ENCODE data around the gene AOPEP. TPM values are rescaled to one million over a fixed set of nuclear protein-coding genes. Genes with fewer than 3 reads are reported as not detected.
"Not testable (repeated sequence)": the region's sequence is repeated elsewhere in the genome, so short reads cannot be mapped to it uniquely, and the experiment has no call there.

AOPEP gene
- polyA plus RNA-seq, 6 donors from 2014 or later, result 5.2 to 11.8 (median 8.2) TPM

- not testable (repeated sequence) for H3K9me3 Mint-ChIP-seq; H3K4me3 Mint-ChIP-seq; ATAC-seq (ENCODE audit: low read depth in 2 of 2); DNase-seq; H3K27ac Mint-ChIP-seq; H3K27me3 Mint-ChIP-seq; H3K4me1 Mint-ChIP-seq
- H3K36me3 Mint-ChIP-seq, result peaks cover 11 to 20% of the 10 kb centered on the region in 2 donors
Observed at GRCh38 chr9:95020644-95021043, 294.1 kb downstream of the AOPEP start.

- no peaks in the 10 kb centered on the region for H3K27me3 Mint-ChIP-seq
Observed at GRCh38 chr9:95021166-95021886, 294.8 kb downstream of the AOPEP start.

GRCh38 chr9:95022657-95023056 lies 296.2 kb downstream of the AOPEP start:
- no peak for ATAC-seq (ENCODE audit: low read depth in 2 of 2)
- H3K9me3 Mint-ChIP-seq, result no peaks in the 10 kb centered on the region
- H3K4me3 Mint-ChIP-seq, result no peak overlapping the region
- H3K36me3 Mint-ChIP-seq, result peaks cover 11 to 20% of the 10 kb centered on the region in 2 donors
- H3K27me3 Mint-ChIP-seq, result no peaks in the 10 kb centered on the region
- H3K27ac Mint-ChIP-seq, result peak overlapping the region in 1 of 6 donors; percentile 13
- DNase-seq, result no peak
- H3K4me1 Mint-ChIP-seq, result peaks cover 0 to 1% (median 0%) of the 10 kb centered on the region in 3 donors

More at GRCh38 chr9:95021166-95021886, 294.8 kb downstream of the AOPEP start:
- Mint-ChIP-seq H3K9me3 (no peaks in the 10 kb centered on the region), H3K4me1 (peaks cover 0 to 1% (median 0%) of the 10 kb centered on the region in 3 donors), H3K27ac (peak overlapping the region in 1 of 6 donors; percentile 88), H3K36me3 (peaks cover 11 to 20% of the 10 kb centered on the region in 2 donors), H3K4me3 (no peak overlapping the region)
- DNase-seq, result no peak
- ATAC-seq (ENCODE audit: low read depth in 2 of 2), result no peak

GRCh38 chr9:95023217-95024003 lies 296.9 kb downstream of the AOPEP start:
- peaks cover 11 to 20% of the 10 kb centered on the region in 2 donors for H3K36me3 Mint-ChIP-seq
- H3K4me3 Mint-ChIP-seq, result no peak overlapping the region
- no peak overlapping the region for H3K27ac Mint-ChIP-seq
- DNase-seq (no peak), ATAC-seq (ENCODE audit: low read depth in 2 of 2) (no peak)
- H3K4me1 Mint-ChIP-seq, result peaks cover 0 to 1% (median 0%) of the 10 kb centered on the region in 3 donors
- no peaks in the 10 kb centered on the region for H3K27me3 Mint-ChIP-seq
- H3K9me3 Mint-ChIP-seq, result no peaks in the 10 kb centered on the region

GRCh38 chr9:95024097-95024671 lies 297.7 kb downstream of the AOPEP start:
- ATAC-seq (ENCODE audit: low read depth in 2 of 2), result no peak
- Mint-ChIP-seq H3K9me3 (no peaks in the 10 kb centered on the region), H3K27me3 (no peaks in the 10 kb centered on the region), H3K27ac (no peak overlapping the region), H3K4me3 (no peak overlapping the region), H3K4me1 (no peaks in the 10 kb centered on the region), H3K36me3 (peaks cover 11 to 18% of the 10 kb centered on the region in 2 donors)
- DNase-seq, result no peak

GRCh38 chr9:95025213-95026147 lies 299.0 kb downstream of the AOPEP start:
- Mint-ChIP-seq H3K27ac (no peak overlapping the region), H3K4me1 (no peaks in the 10 kb centered on the region), H3K27me3 (no peaks in the 10 kb centered on the region), H3K4me3 (peak overlapping the region in 1 of 8 donors; percentile 45), H3K36me3 (peaks cover 0 to 6% of the 10 kb centered on the region in 2 donors), H3K9me3 (no peaks in the 10 kb centered on the region)
- ATAC-seq (ENCODE audit: low read depth in 2 of 2) (no peak), DNase-seq (no peak)

- H3K4me3 Mint-ChIP-seq, result no peak overlapping the region
- peaks cover 0 to 6% of the 10 kb centered on the region in 2 donors for H3K36me3 Mint-ChIP-seq
- H3K27me3 Mint-ChIP-seq, result no peaks in the 10 kb centered on the region
- ATAC-seq (ENCODE audit: low read depth in 2 of 2) (no peak), DNase-seq (no peak)
- H3K4me1 Mint-ChIP-seq, result no peaks in the 10 kb centered on the region
- no peaks in the 10 kb centered on the region for H3K9me3 Mint-ChIP-seq
- no peak overlapping the region for H3K27ac Mint-ChIP-seq
Observed at GRCh38 chr9:95026148-95026524, 299.6 kb downstream of the AOPEP start.

- Mint-ChIP-seq H3K9me3 (no peaks in the 10 kb centered on the region), H3K27ac (peak overlapping the region in 1 of 6 donors; percentile 73), H3K4me1 (peaks cover 0 to 13% (median 0%) of the 10 kb centered on the region in 3 donors), H3K4me3 (no peak overlapping the region), H3K36me3 (no peaks in the 10 kb centered on the region), H3K27me3 (peaks cover 0 to 1% (median 0%) of the 10 kb centered on the region in 3 donors)
- no peak for ATAC-seq (ENCODE audit: low read depth in 2 of 2)
- no peak for DNase-seq
Observed at GRCh38 chr9:95027914-95028852, 301.7 kb downstream of the AOPEP start.

- H3K4me3 Mint-ChIP-seq, result no peak overlapping the region
- no peak for DNase-seq
Observed at GRCh38 chr9:95028853-95029219, 302.3 kb downstream of the AOPEP start.

GRCh38 chr9:95029288-95029687 lies 302.8 kb downstream of the AOPEP start:
- H3K4me3 Mint-ChIP-seq, result no peak overlapping the region
- ATAC-seq (ENCODE audit: low read depth in 2 of 2), result no peak

More at GRCh38 chr9:95028853-95029219, 302.3 kb downstream of the AOPEP start:
- Mint-ChIP-seq H3K36me3 (peaks cover 0 to 1% of the 10 kb centered on the region in 2 donors), H3K4me1 (peaks cover 0 to 14% (median 0%) of the 10 kb centered on the region in 3 donors), H3K9me3 (no peaks in the 10 kb centered on the region), H3K27ac (no peak overlapping the region), H3K27me3 (peaks cover 0 to 4% (median 0%) of the 10 kb centered on the region in 3 donors)
- ATAC-seq (ENCODE audit: low read depth in 2 of 2), result no peak

GRCh38 chr9:95029720-95030119 lies 303.2 kb downstream of the AOPEP start:
- Mint-ChIP-seq H3K4me3 (no peak overlapping the region), H3K9me3 (no peaks in the 10 kb centered on the region), H3K36me3 (peaks cover 0 to 10% of the 10 kb centered on the region in 2 donors), H3K27ac (no peak overlapping the region), H3K27me3 (peaks cover 0 to 4% (median 0%) of the 10 kb centered on the region in 3 donors), H3K4me1 (peaks cover 0 to 14% (median 0%) of the 10 kb centered on the region in 3 donors)
- DNase-seq, result no peak
- ATAC-seq (ENCODE audit: low read depth in 2 of 2), result no peak

More at GRCh38 chr9:95029288-95029687, 302.8 kb downstream of the AOPEP start:
- H3K4me1 Mint-ChIP-seq, result peaks cover 0 to 14% (median 0%) of the 10 kb centered on the region in 3 donors
- H3K9me3 Mint-ChIP-seq, result no peaks in the 10 kb centered on the region
- peaks cover 0 to 6% of the 10 kb centered on the region in 2 donors for H3K36me3 Mint-ChIP-seq
- no peak overlapping the region for H3K27ac Mint-ChIP-seq
- H3K27me3 Mint-ChIP-seq, result peaks cover 0 to 4% (median 0%) of the 10 kb centered on the region in 3 donors
- no peak for DNase-seq

- Mint-ChIP-seq H3K27ac (no peak overlapping the region), H3K27me3 (peaks cover 0 to 4% (median 0%) of the 10 kb centered on the region in 3 donors), H3K4me3 (no peak overlapping the region), H3K9me3 (no peaks in the 10 kb centered on the region), H3K36me3 (peaks cover 0 to 11% of the 10 kb centered on the region in 2 donors), H3K4me1 (peaks cover 0 to 14% (median 0%) of the 10 kb centered on the region in 3 donors)
- ATAC-seq (ENCODE audit: low read depth in 2 of 2) (no peak), DNase-seq (no peak)
Observed at GRCh38 chr9:95030344-95030743, 303.8 kb downstream of the AOPEP start.
